Mucosa of descending colon (tissue), 3 donors: ENCODE results near the gene COL25A1. TPM values are rescaled to one million over a fixed set of nuclear protein-coding genes. Genes with fewer than 3 reads are reported as not detected.

ENCODE experiments used
- ATAC-seq: fragments of 200-7000 bp; cut with Tn5 transposase; one replicate; pipeline ENCODE4 v1.9.1; 2020; ENCODE audit warnings: mild to moderate bottlenecking, moderate library complexity
- DNase-seq, 3 donors: peaks; one replicate each; pipeline ENCODE4 v3.0.0-alpha.2; 2020
- H3K36me3 ChIP-seq: fragments of 200-600 bp; one replicate; pipeline ENCODE4 v1.8.0; 2021; ENCODE audit warnings: low read depth, mild to moderate bottlenecking
- H3K4me1 ChIP-seq: fragments of 200-600 bp; one replicate; pipeline ENCODE4 v1.8.0; 2021; ENCODE audit warnings: low read depth, mild to moderate bottlenecking
- H3K4me3 ChIP-seq: fragments of 200-600 bp; one replicate; pipeline ENCODE4 v1.8.0; 2021; ENCODE audit warnings: mild to moderate bottlenecking
- H3K9me3 ChIP-seq: fragments of 200-600 bp; one replicate; pipeline ENCODE4 v1.8.0; 2021; ENCODE audit warnings: mild to moderate bottlenecking
- CTCF ChIP-seq: fragments of 200-600 bp; IDR thresholded peaks from one replicate; pipeline ENCODE4 v1.8.0; 2022; ENCODE audit warnings: antibody characterized with exemption, mild to moderate bottlenecking
- intact Hi-C, 2 donors: fragments of 100-400 bp; cut with DNase I in 1 of 2; cut with micrococcal nuclease in 1 of 2; formaldehyde crosslinking; loops; one replicate each; pipeline versions ENCODE4 v1.11.0 to v1.11.1; 2022; cut with DNase I, micrococcal nuclease
- total RNA-seq, 3 donors: library from RNA; stranded (reverse); fragmentation: NEBNext Ultra II Directional in 2 of 3; extraction: Animal tissue kit (Norgen Biotek cat#: 25700) in 2 of 3; gene quantifications; one replicate each; pipeline versions ENCODE4 v1.2.1 to v1.2.4, GENCODE V29; 2021 to 2023
- donor health status: DM: no; HTN: no; CAD: no; lungs with moderate emphysema.
- donor health status: DM: no; HTN: no; CAD: no.
- donor health status: DM: no; HTN: yes; CAD: no.

COL25A1 gene
- total RNA-seq, 3 donors from 2014 or later: 0.12 to 0.35 (median 0.14) TPM

- TF ChIP-seq CTCF: no peak
- Histone ChIP-seq H3K4me3 (no peak overlapping the region), H3K36me3 (no peaks in the 10 kb centered on the region), H3K9me3 (peaks cover 22% of the 10 kb centered on the region), H3K4me1 (no peaks in the 10 kb centered on the region)
- ATAC-seq: no peak
- intact Hi-C loops: no loop called here
- no peak for DNase-seq
Observed at GRCh38 chr4:109325698-109326097, 23.2 kb upstream of the COL25A1 start.

GRCh38 chr4:109323348-109323747 is 20.9 kb upstream of the COL25A1 start:
- DNase-seq (no peak), ATAC-seq (no peak)
- Histone ChIP-seq H3K36me3 (no peaks in the 10 kb centered on the region), H3K4me1 (no peaks in the 10 kb centered on the region), H3K4me3 (no peak overlapping the region), H3K9me3 (peaks cover 22% of the 10 kb centered on the region)
- no peak for TF ChIP-seq CTCF
- intact Hi-C loops: no loop called here

- H3K9me3 ChIP-seq: peaks cover 22% of the 10 kb centered on the region
- ATAC-seq: no peak
- intact Hi-C loops: no loop called here
- no peaks in the 10 kb centered on the region for H3K36me3 ChIP-seq
- no peak for TF ChIP-seq CTCF
- no peaks in the 10 kb centered on the region for H3K4me1 ChIP-seq
- H3K4me3 ChIP-seq: no peak overlapping the region
- DNase-seq: no peak
Observed at GRCh38 chr4:109321232-109321631, 18.8 kb upstream of the COL25A1 start.

- intact Hi-C loops: no loop called here
- Histone ChIP-seq H3K36me3 (no peaks in the 10 kb centered on the region), H3K4me3 (no peak overlapping the region), H3K4me1 (no peaks in the 10 kb centered on the region), H3K9me3 (peaks cover 22% of the 10 kb centered on the region)
- no peak for DNase-seq
- no peak for ATAC-seq
- no peak for TF ChIP-seq CTCF
Observed at GRCh38 chr4:109319684-109320083, 17.2 kb upstream of the COL25A1 start.

GRCh38 chr4:109319156-109319555 is 16.7 kb upstream of the COL25A1 start:
- Histone ChIP-seq H3K4me1 (no peaks in the 10 kb centered on the region), H3K36me3 (no peaks in the 10 kb centered on the region), H3K4me3 (no peak overlapping the region), H3K9me3 (peaks cover 22% of the 10 kb centered on the region)
- TF ChIP-seq CTCF: no peak
- no peak for DNase-seq
- no peak for ATAC-seq
- intact Hi-C loops: no loop called here

- Histone ChIP-seq H3K4me1 (no peaks in the 10 kb centered on the region), H3K9me3 (peaks cover 8% of the 10 kb centered on the region), H3K36me3 (no peaks in the 10 kb centered on the region), H3K4me3 (no peak overlapping the region)
- ATAC-seq (no peak), DNase-seq (no peak)
- no peak for TF ChIP-seq CTCF
- intact Hi-C loops: no loop called here
Observed at GRCh38 chr4:109315818-109316217, 13.4 kb upstream of the COL25A1 start.
